ENCODE results near the gene ZNF493.

The ZNF493 gene

DNA sequence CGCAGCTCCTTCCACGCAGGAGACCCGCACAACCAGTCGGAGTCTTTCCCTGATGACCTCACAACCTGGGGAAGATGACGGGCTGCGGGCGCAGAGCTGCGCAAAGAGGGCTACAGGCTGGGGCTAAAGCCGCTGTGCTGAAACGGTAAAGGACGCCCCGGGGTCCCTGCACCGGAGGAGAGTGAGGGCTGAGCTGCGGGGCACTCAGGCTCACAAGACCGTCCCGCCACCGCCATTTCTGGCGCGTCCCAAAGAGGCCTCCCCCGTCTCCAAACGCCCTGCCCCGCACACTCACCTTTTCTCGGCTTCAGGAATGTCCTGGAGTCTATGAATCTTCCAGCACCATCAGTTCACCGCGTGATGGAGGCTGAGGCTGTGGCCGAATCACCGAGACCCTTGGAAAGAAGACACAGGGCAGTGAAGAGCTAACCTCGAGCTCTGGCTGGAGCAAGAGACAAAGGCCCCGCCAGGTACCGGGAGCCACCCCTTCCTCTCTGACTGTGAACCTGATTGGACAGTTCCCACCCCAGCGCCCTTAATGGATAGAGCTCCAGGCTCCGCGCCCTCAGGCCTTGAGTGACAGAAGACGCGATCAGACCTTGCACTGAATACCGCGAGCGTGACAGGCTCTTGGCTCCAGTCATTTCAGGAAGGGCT, 66.6 kb downstream of the ZNF493 start:
- DNase-seq, result no peak

DNA sequence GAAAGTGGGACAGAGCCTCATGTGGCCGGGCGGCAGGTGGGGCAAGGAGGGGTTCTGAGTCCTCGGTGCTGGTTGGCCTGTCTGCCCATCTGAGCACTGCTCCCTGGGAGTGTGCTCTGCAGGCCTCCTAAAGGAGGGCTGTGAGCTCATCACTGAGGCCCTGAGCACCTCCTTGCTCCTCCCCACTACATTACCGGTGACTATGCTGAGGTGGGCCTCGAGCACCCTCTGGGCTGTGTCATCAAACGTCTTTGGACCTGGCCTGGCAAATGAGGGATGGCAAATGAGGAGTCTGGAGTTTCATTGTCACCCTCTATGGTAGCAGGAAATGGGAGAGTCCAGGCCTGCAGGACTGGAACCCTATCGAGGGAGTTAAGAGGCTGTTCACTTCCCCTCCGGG, 69.7 kb downstream of the ZNF493 start:
- no peak for DNase-seq

DNA sequence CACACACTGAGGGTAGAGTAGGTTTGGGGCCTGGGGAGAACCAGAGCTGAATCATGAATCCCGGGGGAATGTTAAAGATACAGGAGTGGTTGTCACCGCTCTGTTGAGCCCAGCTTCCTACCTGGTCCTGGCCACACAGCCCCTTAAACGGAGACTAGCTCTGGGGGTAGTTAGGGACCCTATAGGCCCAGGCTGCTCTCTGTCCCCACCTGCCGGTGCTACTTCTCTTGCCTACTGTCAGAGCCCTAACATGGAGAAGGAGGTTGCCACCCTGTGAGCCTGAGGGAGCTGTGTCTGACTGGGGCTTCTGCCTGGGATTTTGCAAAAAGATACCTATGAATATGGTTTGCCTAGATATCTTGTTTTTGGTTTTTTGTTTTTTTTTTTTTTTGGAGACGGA, 71.9 kb downstream of the ZNF493 start:
- no peak for DNase-seq

DNA sequence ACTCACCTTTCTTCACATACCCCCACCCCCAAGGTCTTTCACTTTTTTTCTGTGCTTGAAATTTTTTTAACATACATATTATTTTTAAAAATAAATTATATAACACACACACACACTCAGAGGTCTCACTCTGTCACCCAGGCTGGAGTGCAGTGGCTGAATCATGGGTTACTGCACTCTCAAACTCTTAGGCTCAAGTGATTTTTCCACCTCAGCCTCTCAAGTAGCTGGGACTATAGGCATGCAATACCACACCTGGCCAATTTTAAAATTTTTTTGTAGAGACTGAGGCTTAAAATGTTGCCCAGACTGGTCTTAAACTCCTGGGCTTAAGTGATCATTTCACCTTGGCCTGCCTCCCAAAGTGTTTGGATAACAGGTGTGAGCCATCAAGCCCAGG, 75.6 kb downstream of the ZNF493 start:
- DNase-seq, result no peak

DNA sequence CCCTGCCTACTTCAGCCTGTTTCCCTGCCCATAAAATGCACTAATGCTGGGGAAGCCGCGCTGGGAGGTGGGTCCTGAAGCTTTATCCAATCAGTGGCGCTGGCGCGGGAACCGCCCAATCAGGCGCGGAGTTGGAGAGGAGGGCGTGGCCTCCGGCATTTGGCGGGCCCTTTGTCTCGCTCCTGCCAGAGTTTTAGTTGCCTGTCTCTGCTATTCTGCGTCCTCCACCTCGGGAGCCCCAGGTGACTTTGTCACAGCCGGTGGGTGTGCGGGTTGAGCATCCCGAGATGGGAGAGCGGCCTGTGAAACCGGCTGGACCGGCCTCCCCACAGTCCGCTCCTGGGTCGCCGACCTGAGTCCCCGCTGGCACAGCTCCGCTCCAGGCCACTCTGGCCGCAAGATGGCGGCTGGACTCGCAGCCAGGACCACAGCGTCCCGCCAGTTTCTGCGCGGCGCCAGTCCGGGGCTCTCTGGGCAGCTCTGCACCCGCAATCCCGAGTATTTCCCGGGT, 77.8 kb downstream of the ZNF493 start:
- no peak for DNase-seq

Data from NCI-H524 (cell line).